ENCODE data around the gene FAM180A. TPM values are rescaled to one million over a fixed set of nuclear protein-coding genes. Genes with fewer than 3 reads are reported as not detected.
"Not testable (repeated sequence)": the region's sequence is repeated elsewhere in the genome, so short reads cannot be mapped to it uniquely, and the experiment has no call there.

FAM180A gene
- total RNA-seq, 1 donor from 2014 or later: 19.7 TPM

DNA sequence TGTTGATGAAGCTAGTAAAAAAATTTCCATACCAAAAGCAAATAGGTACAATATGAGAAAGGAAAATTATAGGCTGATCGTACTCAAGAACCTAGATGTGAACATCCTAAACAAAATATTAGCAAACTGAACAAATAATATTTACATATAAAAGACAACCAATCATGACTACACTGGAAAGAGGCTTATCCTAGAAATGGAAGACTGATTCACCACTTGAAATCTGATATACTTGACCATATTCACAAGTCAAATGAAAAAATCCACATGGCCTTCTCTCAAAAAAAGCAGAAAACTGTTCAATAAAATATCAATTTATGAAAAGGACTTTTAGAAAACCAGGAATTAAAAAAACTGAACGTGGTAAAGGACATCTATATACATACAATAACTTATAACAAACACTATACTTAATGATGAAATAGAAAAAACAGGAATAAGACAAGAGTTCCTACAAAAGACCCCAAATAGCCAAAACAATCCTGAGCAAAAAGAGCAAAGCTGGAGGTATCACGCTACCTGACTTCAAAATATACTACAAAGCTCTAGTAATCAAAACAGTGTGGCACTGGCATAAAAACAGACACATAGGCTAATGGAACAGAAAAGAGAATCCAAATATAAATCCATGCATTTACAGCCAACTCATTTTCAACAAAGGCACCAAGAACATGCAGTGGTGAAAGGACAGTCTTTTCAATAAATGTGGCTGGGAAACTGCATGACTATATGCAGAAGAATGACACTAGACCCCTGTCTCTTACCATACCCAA lies 29.2 kb upstream of the FAM180A start:
- no peak overlapping the region for H3K27ac ChIP-seq (replicated peaks)
- H3K27me3 ChIP-seq (ENCODE audit: low read depth): no peaks in the 10 kb centered on the region
- no peaks in the 10 kb centered on the region for H3K36me3 ChIP-seq
- peaks cover 11% of the 10 kb centered on the region for H3K9me3 ChIP-seq (replicated peaks)
- DNase-seq: no peak
- no peak overlapping the region for H3K4me3 ChIP-seq
- TF ChIP-seq CTCF (IDR thresholded peaks at IDR 0.05; ENCODE audit: borderline replicate concordance): no peak
- intact Hi-C loops (cut with micrococcal nuclease): no loop called here
- peaks cover 25% of the 10 kb centered on the region for H3K4me1 ChIP-seq

- H3K4me3 ChIP-seq; H3K27ac ChIP-seq (replicated peaks); H3K27me3 ChIP-seq (ENCODE audit: low read depth); DNase-seq; H3K36me3 ChIP-seq; intact Hi-C loops (cut with micrococcal nuclease): not testable (repeated sequence)
- Histone ChIP-seq H3K9me3 (replicated peaks) (peaks cover 11% of the 10 kb centered on the region), H3K4me1 (peaks cover 19% of the 10 kb centered on the region)
Measured at GRCh38 chr7:135775915-135776314, 27.3 kb upstream of the FAM180A start.

GRCh38 chr7:135775230-135775629 lies 26.6 kb upstream of the FAM180A start:
- no peak for DNase-seq
- Histone ChIP-seq H3K9me3 (replicated peaks) (peaks cover 11% of the 10 kb centered on the region), H3K4me1 (peaks cover 19% of the 10 kb centered on the region), H3K4me3 (no peak overlapping the region), H3K27ac (replicated peaks) (peak overlapping the region; percentile 74), H3K27me3 (ENCODE audit: low read depth) (no peaks in the 10 kb centered on the region), H3K36me3 (no peaks in the 10 kb centered on the region)
- intact Hi-C loops (cut with micrococcal nuclease): no loop called here
- no peak for TF ChIP-seq CTCF (IDR thresholded peaks at IDR 0.05; ENCODE audit: borderline replicate concordance)

GRCh38 chr7:135774284-135774683 lies 25.7 kb upstream of the FAM180A start:
- intact Hi-C loops (cut with micrococcal nuclease): no loop called here
- TF ChIP-seq CTCF (IDR thresholded peaks at IDR 0.05; ENCODE audit: borderline replicate concordance): no peak
- peak overlapping the region; percentile 74 for H3K27ac ChIP-seq (replicated peaks)

DNA sequence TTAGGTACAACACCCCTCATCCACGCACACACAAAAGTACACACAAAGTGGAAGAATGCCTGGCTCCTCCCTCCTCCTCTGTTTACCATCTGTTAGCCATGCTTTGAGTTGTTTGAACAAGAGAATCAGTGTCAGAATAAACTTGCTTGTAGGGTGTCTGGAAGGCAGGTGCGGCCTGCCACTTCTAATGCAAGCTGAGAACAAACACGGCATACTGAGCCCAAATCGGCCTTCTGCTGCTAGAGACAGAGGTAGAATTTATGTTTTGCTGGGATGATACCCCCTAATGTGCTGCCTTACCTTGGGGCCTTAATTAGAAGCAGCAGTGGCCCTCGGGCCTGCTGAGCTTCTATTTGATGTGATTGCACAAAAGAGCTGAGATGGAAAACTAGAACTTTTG lies 24.9 kb upstream of the FAM180A start:
- H3K9me3 ChIP-seq (replicated peaks): peaks cover 10% of the 10 kb centered on the region
- no peaks in the 10 kb centered on the region for H3K27me3 ChIP-seq (ENCODE audit: low read depth)
- H3K27ac ChIP-seq (replicated peaks): peak overlapping the region; percentile 74
- no peak overlapping the region for H3K4me3 ChIP-seq
- no peak for DNase-seq
- H3K36me3 ChIP-seq: no peaks in the 10 kb centered on the region
- intact Hi-C loops (cut with micrococcal nuclease): no loop called here
- peaks cover 30% of the 10 kb centered on the region for H3K4me1 ChIP-seq
- no peak for TF ChIP-seq CTCF (IDR thresholded peaks at IDR 0.05; ENCODE audit: borderline replicate concordance)

More at GRCh38 chr7:135774284-135774683, 25.7 kb upstream of the FAM180A start:
- Histone ChIP-seq H3K36me3 (no peaks in the 10 kb centered on the region), H3K9me3 (replicated peaks) (peaks cover 11% of the 10 kb centered on the region), H3K4me3 (no peak overlapping the region), H3K27me3 (ENCODE audit: low read depth) (no peaks in the 10 kb centered on the region), H3K4me1 (peaks cover 25% of the 10 kb centered on the region)
- DNase-seq: no peak

DNA sequence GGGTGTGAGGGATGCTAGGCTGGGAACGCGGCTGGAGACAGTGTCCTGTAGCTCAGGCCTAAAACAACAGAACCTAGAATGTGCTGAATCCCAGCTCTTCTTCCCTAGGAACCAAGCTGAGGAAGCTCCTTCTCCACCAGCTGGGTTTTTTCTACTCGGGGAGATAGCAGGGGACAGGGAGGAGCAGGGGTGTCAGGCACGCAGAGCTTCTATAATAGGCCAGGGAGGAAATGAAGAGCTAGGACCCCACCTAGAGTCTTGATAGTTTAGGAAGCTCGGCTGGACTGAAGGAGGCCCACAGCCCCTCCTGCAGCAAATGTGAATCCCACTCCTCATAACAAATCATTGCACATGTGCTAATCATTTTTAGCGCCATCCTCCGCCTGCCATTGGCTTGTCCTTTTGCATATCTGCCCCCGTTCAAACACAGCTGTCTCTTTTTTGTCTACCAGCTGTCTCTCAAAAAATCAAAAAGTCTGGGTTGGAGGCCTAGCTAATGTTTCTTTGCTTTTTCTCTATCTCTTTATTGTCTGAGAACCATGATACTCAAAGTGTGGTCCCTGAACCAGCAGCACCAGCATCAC lies 24.1 kb upstream of the FAM180A start:
- Histone ChIP-seq H3K4me3 (no peak overlapping the region), H3K27ac (replicated peaks) (peak overlapping the region; percentile 74), H3K9me3 (replicated peaks) (peaks cover 3% of the 10 kb centered on the region), H3K27me3 (ENCODE audit: low read depth) (no peaks in the 10 kb centered on the region), H3K4me1 (peaks cover 35% of the 10 kb centered on the region), H3K36me3 (no peaks in the 10 kb centered on the region)
- intact Hi-C loops (cut with micrococcal nuclease): no loop called here
- no peak for TF ChIP-seq CTCF (IDR thresholded peaks at IDR 0.05; ENCODE audit: borderline replicate concordance)
- DNase-seq: no peak

All from left ventricle myocardium inferior (tissue), 1 donor.